HepG2 (cell line): ENCODE measurements around the gene KLF6. TPM values are rescaled to one million over a fixed set of nuclear protein-coding genes. Genes with fewer than 3 reads are reported as not detected.
A peak's percentile ranks its signal among the peaks of the same experiment; 100 is the strongest.

ENCODE experiments used
- ATAC-seq: fragments of 200-7000 bp; cut with Tn5 transposase; 3 replicates; pipeline ENCODE4 v1.9.1; 2020; ENCODE audit warnings: mild to moderate bottlenecking, moderate library complexity
- BruUV-seq: library from RNA; stranded (reverse); fragments of 400-500 nt; replicated peaks from 2 replicates; lab custom pipeline; 2021; lab: Mats Ljungman, UMichigan
- CTCF ChIA-PET: fragments of 300-600 bp; formaldehyde crosslinking; extraction: SDS; loops from one replicate; lab custom pipeline; 2021; ENCODE audit warnings: low total read pairs, inconsistent platforms, low intra/inter-chr PET ratio; lab: Yijun Ruan, JAX
- POLR2A ChIA-PET: fragments of 350-600 bp; sonication (Branson Sonifier 250); formaldehyde crosslinking; loops from one replicate; lab custom pipeline; 2020; ENCODE audit warnings: antibody characterized with exemption, inconsistent platforms; lab: Yijun Ruan, JAX
- DNase-seq: peaks from one replicate; pipeline ENCODE4 v3.0.0-alpha.2; 2015; ENCODE audit warnings: low spot score
- FAIRE-seq: peaks from 3 replicates; lab custom pipeline; 2011; peaks lifted over from hg19 to GRCh38; lab: Jason Lieb, UNC
- H2AFZ ChIP-seq: one replicate; pipeline ENCODE4 v1.6.1; 2011; ENCODE audit warnings: low read length, inconsistent platforms
- H3K27ac ChIP-seq: fragments of 300-600 bp; 3 replicates; pipeline ENCODE4 v1.8.0; 2011; ENCODE audit warnings: mixed run types, mild to moderate bottlenecking, mixed read lengths, low read length, inconsistent platforms; ENCODE audit not compliant: insufficient read depth; ENCODE audit errors: extremely low read length
- H3K27me3 ChIP-seq, 2 experiments: fragments of 200-600 bp in 1 of 2; 2 replicates in 1 of 2; 3 replicates in 1 of 2; pipeline versions ENCODE4 v1.6.0 to v1.8.0; 2011; ENCODE audit warnings: low read length in 2 of 2, mild to moderate bottlenecking in 2 of 2, moderate library complexity in 2 of 2, inconsistent platforms in 1 of 2; ENCODE audit not compliant: insufficient read depth in 2 of 2, control insufficient read depth in 1 of 2
- H3K36me3 ChIP-seq, 2 experiments: fragments of 200-600 bp in 1 of 2; replicated peaks in 1 of 2; 2 replicates in 1 of 2; 3 replicates in 1 of 2; pipeline versions ENCODE4 v1.5.1 to v1.8.0; 2011; ENCODE audit warnings: low read length in 2 of 2, inconsistent platforms in 1 of 2; ENCODE audit not compliant: insufficient read depth in 2 of 2, control insufficient read depth in 1 of 2
- H3K4me1 ChIP-seq: 2 replicates; pipeline ENCODE4 v1.5.1; 2012; ENCODE audit warnings: low read length, inconsistent platforms; ENCODE audit not compliant: insufficient read depth
- H3K4me2 ChIP-seq: 2 replicates; pipeline ENCODE4 v1.6.0; 2011; ENCODE audit warnings: low read depth, low read length, inconsistent platforms
- H3K4me3 ChIP-seq, 3 experiments: fragments of 200-600 bp in 1 of 3; sonication (generic), shearing (Covaris generic) in 1 of 3; replicated peaks in 1 of 3; 2 replicates each; pipeline ENCODE4 v1.5.1; 2011 to 2016; ENCODE audit warnings: low read length in 3 of 3, inconsistent platforms in 2 of 3, low read depth in 2 of 3, mild to moderate bottlenecking in 2 of 3, control low read depth in 1 of 3, mixed read lengths in 1 of 3; ENCODE audit not compliant: insufficient read depth in 1 of 3
- H3K79me2 ChIP-seq: one replicate; pipeline ENCODE4 v1.6.1; 2011; ENCODE audit warnings: low read length, inconsistent platforms; ENCODE audit not compliant: insufficient read depth
- H3K9ac ChIP-seq: 2 replicates; pipeline ENCODE4 v1.6.0; 2011; ENCODE audit warnings: mild to moderate bottlenecking, low read depth, low read length, inconsistent platforms; ENCODE audit not compliant: insufficient read depth
- H3K9me3 ChIP-seq: 2 replicates; pipeline ENCODE4 v1.5.1; 2012; ENCODE audit warnings: mild to moderate bottlenecking, low read length
- H4K20me1 ChIP-seq: 2 replicates; pipeline ENCODE4 v1.6.0; 2011; ENCODE audit warnings: inconsistent platforms, mild to moderate bottlenecking, low read length, moderate library complexity; ENCODE audit not compliant: insufficient read depth
- ARID3A ChIP-seq: IDR thresholded peaks from 2 replicates; pipeline ENCODE4 v1.6.1; 2012; ENCODE audit warnings: low read depth, low read length, improper control_type of control experiment
- CCAR2 ChIP-seq: fragments of 200-400 bp; formaldehyde crosslinking; optimal IDR thresholded peaks from 2 replicates; pipeline ENCODE3; 2018; ENCODE audit warnings: low read depth, mild to moderate bottlenecking, low read length, moderate library complexity
- HDAC1 ChIP-seq: sonication (generic); formaldehyde crosslinking; IDR thresholded peaks from 2 replicates; pipeline ENCODE4 v1.5.1; 2020; ENCODE audit warnings: mild to moderate bottlenecking, missing genetic modification reagents
- RBM22 ChIP-seq: fragments of 200-400 bp; formaldehyde crosslinking; optimal IDR thresholded peaks from 2 replicates; pipeline ENCODE3; 2017; ENCODE audit warnings: mild to moderate bottlenecking, low read length, moderate library complexity
- SNAI1 ChIP-seq: sonication (generic); formaldehyde crosslinking; IDR thresholded peaks from 2 replicates; pipeline ENCODE4 v1.5.0; 2020; ENCODE audit warnings: mild to moderate bottlenecking, missing genetic modification reagents, borderline replicate concordance
- SOX13 ChIP-seq, 3 experiments: fragments of 450-650 bp in 1 of 3; sonication (generic) in 1 of 3; formaldehyde crosslinking in 1 of 3; IDR thresholded peaks in 2 of 3; conservative IDR thresholded peaks in 1 of 3; 2 replicates each; pipeline versions ENCODE4 v1.5.0 to v1.6.1; 2016 to 2020; ENCODE audit warnings: antibody characterized with exemption in 1 of 3, mild to moderate bottlenecking in 1 of 3, missing compliant biosample characterization in 1 of 3, missing genetic modification reagents in 1 of 3, moderate library complexity in 1 of 3
- SRF ChIP-seq: IDR thresholded peaks from 2 replicates; pipeline ENCODE4 v1.6.1; 2011; ENCODE audit warnings: mild to moderate bottlenecking, low read depth, low read length, moderate library complexity
- ZBTB40 ChIP-seq, 2 experiments: fragments of 450-650 bp in 1 of 2; sonication (generic) in 1 of 2; formaldehyde crosslinking in 1 of 2; IDR thresholded peaks; 2 replicates each; pipeline versions ENCODE4 v1.6.1 to v1.8.0; 2016 to 2022; ENCODE audit warnings: antibody characterized with exemption in 1 of 2, mild to moderate bottlenecking in 1 of 2, missing genetic modification reagents in 1 of 2
- ZNF33B ChIP-seq: sonication (generic); formaldehyde crosslinking; IDR thresholded peaks from 2 replicates; pipeline ENCODE4 v1.5.1; 2020; ENCODE audit warnings: mild to moderate bottlenecking, missing genetic modification reagents
- WGBS: methylation state at CpG from one replicate; pipeline ENCODE4 v1.1.6; 2017; ENCODE audit warnings: low lambda C conversion rate; 5-methylcytosine and 5-hydroxymethylcytosine counted together
- in situ Hi-C: cut with HindIII; loops from 2 replicates; pipeline ENCODE4 v1.10.0; 2017; ENCODE audit warnings: low pct_unique_long_range_greater_than_20kb; ENCODE audit not compliant: extremely low pct_ligation_motif_present
- intact Hi-C: fragments of 100-400 bp; cut with micrococcal nuclease; formaldehyde crosslinking; loops from one replicate; pipeline ENCODE4 v1.10.0; 2022; ENCODE audit not compliant: unreplicated experiment
- polyA plus RNA-seq, 8 experiments: library from polyadenylated mRNA; depleted of rRNA in 3 of 8; stranded (reverse) in 7 of 8; unstranded in 1 of 8; fragments of >200 nt; fragmentation: Illumina TruSeq in 4 of 8; extraction: Trizol in 4 of 8; gene quantifications; 2 replicates each; pipeline versions ENCODE4 v1.2.1 to v1.2.3, GENCODE V29; 2011 to 2016; ENCODE audit warnings: low read depth in 4 of 8, missing spikeins in 1 of 8, mixed read lengths in 1 of 8; ENCODE audit not compliant: insufficient read depth in 1 of 8
- total RNA-seq, 5 experiments: library from RNA; depleted of rRNA; stranded (reverse); fragments of >200 nt; fragmentation: Illumina TruSeq; extraction: Trizol; gene quantifications; 2 replicates each; pipeline ENCODE4 v1.2.3, GENCODE V29; 2016; ENCODE audit warnings: low read depth in 1 of 5

Gene KLF6
- total and polyA plus RNA-seq, 2 of the 13 experiments (the other 11 are each of a cell fraction or from before 2014, with no cell fraction given): 27.0 to 71.9 TPM

DNA sequence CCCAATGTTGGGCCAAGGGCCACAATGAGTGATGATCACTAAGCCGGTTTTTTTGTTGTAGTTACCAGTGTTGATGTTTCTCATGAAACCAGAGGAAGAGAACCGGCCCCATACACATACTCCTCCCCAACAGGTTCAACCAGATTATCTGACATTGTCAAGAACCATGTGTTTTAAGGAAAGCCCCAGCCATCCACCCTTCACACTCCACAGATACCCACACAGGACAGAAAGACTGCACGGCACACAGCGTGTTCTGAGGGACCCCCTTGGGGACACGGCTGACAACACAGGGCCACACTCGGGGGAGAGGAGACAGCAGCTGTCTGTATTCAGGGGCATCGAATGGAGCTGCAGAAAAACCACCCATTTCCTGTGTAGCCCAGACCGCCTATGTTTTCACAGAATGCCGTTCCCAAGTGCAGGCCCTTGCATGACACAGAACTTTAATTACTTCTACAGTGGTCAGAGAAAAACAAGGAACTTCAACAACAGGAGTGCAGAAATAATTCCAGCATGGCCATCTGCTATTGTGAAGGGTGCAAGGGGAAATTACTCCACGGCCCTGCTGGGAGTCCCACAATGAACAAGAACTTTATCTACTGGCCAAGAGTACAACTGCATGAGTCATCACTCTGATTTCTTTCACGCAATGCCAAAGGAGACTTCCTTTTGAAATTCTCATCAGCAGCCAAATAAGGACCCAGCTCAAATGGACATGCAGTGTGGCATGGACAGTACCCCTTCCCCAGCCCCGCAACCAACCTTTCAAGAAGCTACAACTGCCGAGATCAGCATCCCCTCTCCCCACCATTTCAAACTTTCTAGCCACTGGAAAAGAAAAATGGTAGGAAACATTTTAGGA lies 2.3 kb downstream of the KLF6 start:
- no TSS peak for BruUV-seq
- ChIA-PET CTCF (no interaction called here), POLR2A (interaction anchor here (0.8 to 5.5 kb wide), 9 partner anchors 8 to 105 kb away, joined by 3 to 217 read pairs (median 7); no protein-coding TSS in a partner anchor)
- Histone ChIP-seq H3K36me3 (peaks cover 25 to 50% of the 10 kb centered on the region in 2 experiments), H3K4me3 (peak overlapping the region; percentile 81 to 98 (median 96)), H2AFZ (no peak overlapping the region), H4K20me1 (peaks cover 64% of the 10 kb centered on the region), H3K4me2 (peak overlapping the region; percentile 80), H3K4me1 (peaks cover 68% of the 10 kb centered on the region), H3K27ac (peak overlapping the region; percentile 99), H3K9me3 (no peaks in the 10 kb centered on the region), H3K79me2 (peaks cover 65% of the 10 kb centered on the region), H3K9ac (peak overlapping the region; percentile 99), H3K27me3 (no peaks in the 10 kb centered on the region; a peak in 1 of 5 replicates)
- peak; percentile 82 for DNase-seq
- WGBS: 10% methylated on average over 9 of the region's 13 CpGs
- intact Hi-C loops: loop anchor here (5.0 kb wide), 1 partner anchor 875 kb away; no protein-coding TSS in a partner anchor
- in situ Hi-C loops: loop anchor here (5.0 kb wide), 1 partner anchor 105 kb away; no protein-coding TSS in a partner anchor
- peak; percentile 79 for FAIRE-seq
- ATAC-seq: peak; percentile 4
- TF ChIP-seq ARID3A (peak; percentile 59; the same call in 1 of the 2 replicates), HDAC1 (peak; percentile 16; the same call in 1 of the 2 replicates), SOX13 (IDR thresholded peaks at IDR 0.05) (no peak; the same call in 1 of the 2 replicates), SOX13 (CRISPR knock-in tag; conservative IDR thresholded peaks at IDR 0.05 in 1 of 2, IDR thresholded peaks at IDR 0.05 in 1 of 2) (0 out of 4 replicates have a peak, but pooled peaks of 1 of the 2 experiments have one; percentile 30), SRF (0 out of 2 replicates have a peak, but pooled peaks have one; percentile 47), RBM22 (peak; percentile 18), ZBTB40 (IDR thresholded peaks at IDR 0.05) (peak; percentile 38; the same call in 1 of the 2 replicates), ZBTB40 (CRISPR knock-in tag; IDR thresholded peaks at IDR 0.05) (peak; percentile 92; the same call in 1 of the 2 replicates), SNAI1 (peak; percentile 83), ZNF33B (CRISPR knock-in tag) (no peak), CCAR2 (peak; percentile 7)
